ENCODE data around the gene IFNGR1. TPM values are rescaled to one million over a fixed set of nuclear protein-coding genes. Genes with fewer than 3 reads are reported as not detected.

IFNGR1 gene
- total and polyA plus RNA-seq, 10 of the 15 experiments (the other 5 are each of a cell fraction or from before 2014, with no cell fraction given) = 89.0 to 296 (median 138) TPM

DNA sequence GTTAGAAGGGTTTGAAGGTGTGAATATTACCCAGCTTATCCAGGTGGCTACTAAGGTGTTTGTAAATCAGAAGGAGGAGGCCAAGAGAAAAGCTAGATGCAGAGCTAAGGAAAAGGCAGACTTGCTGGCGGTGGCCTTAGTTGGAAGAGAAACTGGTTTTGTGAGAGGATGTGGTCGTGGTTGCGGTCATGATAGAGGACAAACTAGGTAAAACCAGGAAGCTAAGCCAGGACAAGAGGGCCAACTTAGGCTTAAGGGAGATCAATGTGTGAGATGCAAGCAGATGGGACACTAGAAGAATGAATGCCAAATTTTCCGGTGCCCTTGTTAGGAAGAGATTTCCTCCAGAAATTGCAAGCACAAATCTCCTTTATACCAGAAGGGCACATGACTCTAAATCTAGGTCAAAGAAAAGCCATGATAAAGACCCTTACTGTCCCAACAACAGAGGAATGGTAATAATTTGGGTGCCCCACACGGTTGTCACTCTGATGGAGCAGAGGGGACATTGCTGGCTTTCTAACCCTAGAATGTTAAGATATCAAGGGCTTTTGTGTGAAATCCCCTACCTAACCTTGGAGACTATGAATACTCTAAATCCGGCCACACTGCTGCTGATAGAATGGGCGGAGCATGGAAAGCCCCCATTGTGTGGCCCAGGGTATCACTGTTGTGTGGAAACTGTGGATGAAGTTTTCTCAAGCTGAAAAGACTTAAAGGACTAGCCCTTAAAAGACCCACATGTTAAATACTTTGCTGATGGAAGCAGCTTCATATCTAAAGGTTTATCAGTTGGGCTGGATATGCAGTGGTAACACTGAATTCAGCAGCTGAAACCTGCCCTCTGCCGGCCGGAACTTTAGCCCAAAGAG is 53.6 kb downstream of the IFNGR1 start:
- peak overlapping the region; percentile 93 for H3K27ac ChIP-seq (ENCODE audit: control insufficient read depth, insufficient read depth)
- SMC1A ChIA-PET (ENCODE audit: uncharacterized antibody, unreplicated experiment) = interaction anchor here (0.6 to 9.7 kb wide), 50 partner anchors 9 to 810 kb away, joined by 3 to 293 read pairs (median 6); no protein-coding TSS in a partner anchor
- H3K79me2 ChIP-seq (ENCODE audit: control insufficient read depth, insufficient read depth, low read length) = no peaks in the 10 kb centered on the region
- FAIRE-seq = peak; percentile 95
- no peaks in the 10 kb centered on the region for H4K20me1 ChIP-seq (ENCODE audit: control insufficient read depth, insufficient read depth)
- CTCF ChIA-PET = interaction anchor here (0.5 to 4.7 kb wide), 44 partner anchors 9 to 492 kb away, joined by 3 to 160 read pairs (median 5); partner anchors contain the start of gene MAP3K5
- RAD21 ChIA-PET (ENCODE audit: unreplicated experiment) = interaction anchor here (0.6 to 11.3 kb wide), 37 partner anchors 9 to 774 kb away, joined by 3 to 500 read pairs (median 6); no protein-coding TSS in a partner anchor
- in situ Hi-C loops (cut with MboI) (loop anchor here (5.0 kb wide), 2 partner anchors 63 to 147 kb away; no protein-coding TSS in a partner anchor), intact Hi-C loops (cut with micrococcal nuclease; ENCODE audit: unreplicated experiment) (loop anchor here (1.0 to 5.0 kb wide), 9 partner anchors 44 to 477 kb away; partner anchors contain the start of gene IFNGR1)
- H3K9me3 ChIP-seq (replicated peaks; ENCODE audit: control insufficient read depth, insufficient read depth, low read length) = peaks cover 37% of the 10 kb centered on the region
- peak; percentile 86 for ATAC-seq
- POLR2A ChIA-PET = interaction anchor here (0.6 to 3.4 kb wide), 22 partner anchors 10 to 492 kb away, joined by 3 to 62 read pairs (median 6); no protein-coding TSS in a partner anchor
- no peak overlapping the region; the same call in 1 of the 2 replicates for H2AFZ ChIP-seq (ENCODE audit: control insufficient read depth, low read depth, low read length)
- peak; percentile 85 for DNase-seq (ENCODE audit: low read depth, low spot score)
- no peak overlapping the region for H3K4me3 ChIP-seq
- 3% methylated on average over 9 of the region's 9 CpGs for WGBS (ENCODE audit: insufficient coverage, insufficient replicate concordance, low lambda C conversion rate, missing lambda C conversion rate)
- peak overlapping the region; percentile 32 for H3K9ac ChIP-seq (ENCODE audit: control insufficient read depth, insufficient read depth, low read length)
- TSS peak; percentile 96 for BruUV-seq (replicated peaks)
- H3K4me2 ChIP-seq (ENCODE audit: control insufficient read depth, insufficient read depth) = peak overlapping the region; percentile 19
- H3K27me3 ChIP-seq (replicated peaks in 1 of 2; ENCODE audit: control insufficient read depth in 2 of 2, insufficient read depth in 2 of 2, low read length in 1 of 2) = no peaks in the 10 kb centered on the region
- no peaks in the 10 kb centered on the region for H3K36me3 ChIP-seq (ENCODE audit: control insufficient read depth in 2 of 2, insufficient read depth in 2 of 2, low read length in 1 of 2)
- H3K4me1 ChIP-seq (ENCODE audit: control insufficient read depth, insufficient read depth, low read length) = peaks cover 37% of the 10 kb centered on the region
- TF ChIP-seq TCF7 (IDR thresholded peaks at IDR 0.05; ENCODE audit: borderline replicate concordance) (no peak), FOXM1 (IDR thresholded peaks at IDR 0.05; ENCODE audit: low read depth, low read length) (peak; percentile 22; the same call in 1 of the 2 replicates), USF1 (IDR thresholded peaks at IDR 0.05; ENCODE audit: borderline replicate concordance, extremely low read length, insufficient read depth, low read depth, low read length) (no peak), CREB1 (IDR thresholded peaks at IDR 0.05; ENCODE audit: low read depth) (no peak), DPF2 (IDR thresholded peaks at IDR 0.05) (peak; percentile 88), CTCF (IDR thresholded peaks at IDR 0.05 in 2 of 3, conservative IDR thresholded peaks at IDR 0.05 in 1 of 3; ENCODE audit: control insufficient read depth in 2 of 3, extremely low read depth in 1 of 3, insufficient read depth in 1 of 3, low read depth in 3 of 3, low read length in 3 of 3) (peak; percentile 57 to 81 (median 58)), NRF1 (conservative IDR thresholded peaks at IDR 0.05; ENCODE audit: low read depth, low read length) (no peak), NFYA (IDR thresholded peaks at IDR 0.05; ENCODE audit: borderline replicate concordance, low read depth, low read length) (no peak)
- TF ChIP-seq, protein P1, sequence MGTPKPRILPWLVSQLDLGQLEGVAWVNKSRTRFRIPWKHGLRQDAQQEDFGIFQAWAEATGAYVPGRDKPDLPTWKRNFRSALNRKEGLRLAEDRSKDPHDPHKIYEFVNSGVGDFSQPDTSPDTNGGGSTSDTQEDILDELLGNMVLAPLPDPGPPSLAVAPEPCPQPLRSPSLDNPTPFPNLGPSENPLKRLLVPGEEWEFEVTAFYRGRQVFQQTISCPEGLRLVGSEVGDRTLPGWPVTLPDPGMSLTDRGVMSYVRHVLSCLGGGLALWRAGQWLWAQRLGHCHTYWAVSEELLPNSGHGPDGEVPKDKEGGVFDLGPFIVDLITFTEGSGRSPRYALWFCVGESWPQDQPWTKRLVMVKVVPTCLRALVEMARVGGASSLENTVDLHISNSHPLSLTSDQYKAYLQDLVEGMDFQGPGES (IDR thresholded peaks at IDR 0.05) = no peak
- TF ChIP-seq, protein P2, sequence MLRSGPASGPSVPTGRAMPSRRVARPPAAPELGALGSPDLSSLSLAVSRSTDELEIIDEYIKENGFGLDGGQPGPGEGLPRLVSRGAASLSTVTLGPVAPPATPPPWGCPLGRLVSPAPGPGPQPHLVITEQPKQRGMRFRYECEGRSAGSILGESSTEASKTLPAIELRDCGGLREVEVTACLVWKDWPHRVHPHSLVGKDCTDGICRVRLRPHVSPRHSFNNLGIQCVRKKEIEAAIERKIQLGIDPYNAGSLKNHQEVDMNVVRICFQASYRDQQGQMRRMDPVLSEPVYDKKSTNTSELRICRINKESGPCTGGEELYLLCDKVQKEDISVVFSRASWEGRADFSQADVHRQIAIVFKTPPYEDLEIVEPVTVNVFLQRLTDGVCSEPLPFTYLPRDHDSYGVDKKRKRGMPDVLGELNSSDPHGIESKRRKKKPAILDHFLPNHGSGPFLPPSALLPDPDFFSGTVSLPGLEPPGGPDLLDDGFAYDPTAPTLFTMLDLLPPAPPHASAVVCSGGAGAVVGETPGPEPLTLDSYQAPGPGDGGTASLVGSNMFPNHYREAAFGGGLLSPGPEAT (IDR thresholded peaks at IDR 0.05; ENCODE audit: low read depth) = peak; percentile 74; the same call in 1 of the 2 replicates

Measured in GM12878 (cell line).